B cell (primary cell): ENCODE measurements around the gene KIF13A. TPM values are rescaled to one million over a fixed set of nuclear protein-coding genes. Genes with fewer than 3 reads are reported as not detected.

Experiments used
- ATAC-seq: fragments of 200-7000 bp; cut with Tn5 transposase; one replicate; pipeline ENCODE4 v1.10.0; 2021; ENCODE audit warnings: low read depth, mild to moderate bottlenecking, moderate number of reproducible peaks, moderate library complexity
- CTCF ChIA-PET: fragments of 350-600 bp; sonication (Branson Sonifier 250); formaldehyde crosslinking; loops from one replicate; lab custom pipeline; 2021; ENCODE audit warnings: antibody characterized with exemption, inconsistent platforms; lab: Charles Lee
- POLR2A ChIA-PET: fragments of 350-600 bp; sonication (Branson Sonifier 250); formaldehyde crosslinking; loops from one replicate; lab custom pipeline; 2021; ENCODE audit warnings: antibody characterized with exemption; lab: Charles Lee
- DNase-seq: peaks from one replicate; pipeline ENCODE4 v3.0.0; 2013
- H2AFZ ChIP-seq: 2 replicates; pipeline ENCODE4 v1.6.1; 2012; ENCODE audit warnings: mild to moderate bottlenecking, low read depth, low read length; ENCODE audit not compliant: insufficient read depth, poor library complexity, severe bottlenecking
- H3K27ac ChIP-seq, 2 donors: 1 replicate in 1 of 2; 2 replicates in 1 of 2; pipeline ENCODE4 v1.5.1; 2012 to 2013; ENCODE audit warnings: low read length in 2 of 2, mild to moderate bottlenecking in 2 of 2, moderate library complexity in 1 of 2
- H3K27me3 ChIP-seq, 4 experiments: fragments of 200-600 bp in 1 of 4; sonication (generic) in 1 of 4; replicated peaks in 1 of 4; 1 replicate in 2 of 4; 2 replicates in 2 of 4; pipeline versions ENCODE4 v1.6.1 to v1.7.0; 2013 to 2016; ENCODE audit warnings: low read length in 3 of 4, mild to moderate bottlenecking in 2 of 4, mixed read lengths in 1 of 4, moderate library complexity in 1 of 4; ENCODE audit not compliant: insufficient read depth in 4 of 4, control insufficient read depth in 3 of 4; ENCODE audit errors: control extremely low read depth in 1 of 4
- H3K36me3 ChIP-seq, 2 experiments: replicated peaks in 1 of 2; 1 replicate in 1 of 2; 2 replicates in 1 of 2; pipeline versions ENCODE4 v1.6.1 to v1.7.1; 2013; ENCODE audit warnings: low read length in 1 of 2; ENCODE audit not compliant: insufficient read depth in 2 of 2, control insufficient read depth in 1 of 2; ENCODE audit errors: control extremely low read depth in 1 of 2, extremely low read depth in 1 of 2
- H3K4me1 ChIP-seq, 2 donors: fragments of 200-600 bp in 1 of 2; sonication (generic) in 1 of 2; 1 replicate in 1 of 2; 2 replicates in 1 of 2; pipeline versions ENCODE4 v1.5.1 to v1.6.1; 2013 to 2017; ENCODE audit warnings: low read length in 2 of 2; ENCODE audit not compliant: control insufficient read depth in 2 of 2, insufficient read depth in 2 of 2
- H3K4me2 ChIP-seq: replicated peaks from 2 replicates; pipeline ENCODE3; 2012; ENCODE audit warnings: mild to moderate bottlenecking, low read depth, low read length; ENCODE audit not compliant: poor library complexity, severe bottlenecking
- H3K4me3 ChIP-seq, 5 experiments: fragments of 200-600 bp in 1 of 5; sonication (generic) in 1 of 5; 1 replicate in 3 of 5; 2 replicates in 2 of 5; pipeline versions ENCODE4 v1.5.1 to v1.7.0; 2011 to 2016; ENCODE audit warnings: low read length in 4 of 5, mild to moderate bottlenecking in 4 of 5, low read depth in 2 of 5, control low read depth in 1 of 5, moderate library complexity in 1 of 5; ENCODE audit not compliant: insufficient read depth in 1 of 5; ENCODE audit errors: control extremely low read depth in 1 of 5, extremely low read depth in 1 of 5
- H3K79me2 ChIP-seq: fragments of 200-600 bp; sonication (generic); one replicate; pipeline ENCODE4 v1.6.0; 2016; ENCODE audit warnings: low read length; ENCODE audit not compliant: control insufficient read depth, insufficient read depth
- H3K9ac ChIP-seq: fragments of 200-600 bp; sonication (generic); 2 replicates; pipeline ENCODE4 v1.6.1; 2017; ENCODE audit warnings: mild to moderate bottlenecking, low read length, moderate library complexity
- H3K9me3 ChIP-seq, 3 donors: one replicate each; pipeline versions ENCODE4 v1.6.1 to v1.7.1; 2013; ENCODE audit warnings: low read length in 2 of 3; ENCODE audit not compliant: control insufficient read depth in 2 of 3, insufficient read depth in 1 of 3; ENCODE audit errors: control extremely low read depth in 1 of 3
- H4K20me1 ChIP-seq: 2 replicates; pipeline ENCODE4 v1.6.0; 2012; ENCODE audit warnings: mild to moderate bottlenecking, low read length; ENCODE audit not compliant: insufficient read depth, control insufficient read depth, poor library complexity, severe bottlenecking
- H3K27ac Mint-ChIP-seq: one replicate; pipeline ENCODE4 v1.8.0; 2021; ENCODE audit warnings: mixed read lengths
- H3K27me3 Mint-ChIP-seq: one replicate; pipeline ENCODE4 v1.8.0; 2021; ENCODE audit warnings: mixed read lengths
- H3K4me1 Mint-ChIP-seq: one replicate; pipeline ENCODE4 v1.8.0; 2021; ENCODE audit warnings: mixed read lengths
- H3K4me3 Mint-ChIP-seq: one replicate; pipeline ENCODE4 v1.8.0; 2021; ENCODE audit warnings: mixed read lengths
- H3K9me3 Mint-ChIP-seq: one replicate; pipeline ENCODE4 v1.8.0; 2022; ENCODE audit warnings: mixed read lengths; ENCODE audit not compliant: insufficient read depth
- EZH2 ChIP-seq: IDR thresholded peaks from 2 replicates; pipeline ENCODE4 v1.6.1; 2012; ENCODE audit warnings: borderline replicate concordance, low read depth, mild to moderate bottlenecking, moderate library complexity, low read length; ENCODE audit not compliant: insufficient read depth, poor library complexity, severe bottlenecking
- WGBS: methylation state at CpG from one replicate; pipeline ENCODE4 v1.1.5; 2013; ENCODE audit warnings: missing lambda C conversion rate; ENCODE audit not compliant: insufficient coverage; 5-methylcytosine and 5-hydroxymethylcytosine counted together
- intact Hi-C: fragments of 100-400 bp; cut with micrococcal nuclease; formaldehyde crosslinking; loops from one replicate; pipeline ENCODE4 v1.10.0; 2022
- polyA plus RNA-seq: library from polyadenylated mRNA; depleted of rRNA; stranded (reverse); fragments of >200 nt; gene quantifications from 2 replicates; pipeline ENCODE4 v1.2.3, GENCODE V29; 2012
- total RNA-seq, 2 donors: library from RNA; stranded (reverse); fragments of 120-200 nt in 1 of 2; gene quantifications; 1 replicate in 1 of 2; 2 replicates in 1 of 2; pipeline versions ENCODE4 v1.2.3 to v1.2.4, GENCODE V29; 2013 to 2022
- TF ChIP-seq, protein P1 (sequence below): fragments of 200-600 bp; IDR thresholded peaks from one replicate; pipeline ENCODE4 v1.8.0; 2022; ENCODE audit warnings: antibody characterized with exemption, mild to moderate bottlenecking

Gene KIF13A
- total and polyA plus RNA-seq, 2 donors (not counting 1 experiment from before 2014, with no cell fraction given), result 2.1 to 23.4 TPM

DNA sequence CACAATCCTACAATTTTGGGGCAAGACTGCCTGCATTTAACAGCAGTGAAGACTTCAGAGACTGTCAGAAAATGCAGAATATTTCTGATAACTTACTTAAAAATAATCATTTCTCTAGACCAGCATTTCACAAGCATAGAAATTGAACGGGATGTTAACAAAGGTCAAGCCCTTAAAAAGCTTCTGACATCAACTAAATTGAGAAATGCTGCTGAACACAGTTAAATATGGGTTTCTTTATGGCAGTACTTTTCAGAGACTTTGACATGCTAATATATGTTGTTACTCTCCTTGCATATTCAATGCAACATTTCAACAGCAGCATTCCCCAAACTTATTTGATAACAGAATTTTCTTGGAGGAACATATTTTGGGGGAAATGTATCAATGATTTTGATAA, 84.5 kb downstream of the KIF13A start:
- no peak for TF ChIP-seq EZH2
- TF ChIP-seq, protein P1, sequence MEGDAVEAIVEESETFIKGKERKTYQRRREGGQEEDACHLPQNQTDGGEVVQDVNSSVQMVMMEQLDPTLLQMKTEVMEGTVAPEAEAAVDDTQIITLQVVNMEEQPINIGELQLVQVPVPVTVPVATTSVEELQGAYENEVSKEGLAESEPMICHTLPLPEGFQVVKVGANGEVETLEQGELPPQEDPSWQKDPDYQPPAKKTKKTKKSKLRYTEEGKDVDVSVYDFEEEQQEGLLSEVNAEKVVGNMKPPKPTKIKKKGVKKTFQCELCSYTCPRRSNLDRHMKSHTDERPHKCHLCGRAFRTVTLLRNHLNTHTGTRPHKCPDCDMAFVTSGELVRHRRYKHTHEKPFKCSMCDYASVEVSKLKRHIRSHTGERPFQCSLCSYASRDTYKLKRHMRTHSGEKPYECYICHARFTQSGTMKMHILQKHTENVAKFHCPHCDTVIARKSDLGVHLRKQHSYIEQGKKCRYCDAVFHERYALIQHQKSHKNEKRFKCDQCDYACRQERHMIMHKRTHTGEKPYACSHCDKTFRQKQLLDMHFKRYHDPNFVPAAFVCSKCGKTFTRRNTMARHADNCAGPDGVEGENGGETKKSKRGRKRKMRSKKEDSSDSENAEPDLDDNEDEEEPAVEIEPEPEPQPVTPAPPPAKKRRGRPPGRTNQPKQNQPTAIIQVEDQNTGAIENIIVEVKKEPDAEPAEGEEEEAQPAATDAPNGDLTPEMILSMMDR, result no peak
- H3K27ac ChIP-seq, result no peak overlapping the region
- DNase-seq (no peak), ATAC-seq (no peak)
- H3K9me3 Mint-ChIP-seq, result no peaks in the 10 kb centered on the region
- no peaks in the 10 kb centered on the region for H3K9me3 ChIP-seq
- no peak overlapping the region for H3K9ac ChIP-seq
- H3K27me3 ChIP-seq, result no peaks in the 10 kb centered on the region
- no peaks in the 10 kb centered on the region for H3K27me3 Mint-ChIP-seq
- no peak overlapping the region for H3K4me3 ChIP-seq
- H3K4me2 ChIP-seq, result no peak overlapping the region
- peaks cover 8% of the 10 kb centered on the region in 2 donors for H3K4me1 ChIP-seq
- POLR2A ChIA-PET, result no interaction called here
- no peak overlapping the region for H3K4me3 Mint-ChIP-seq
- no peak overlapping the region for H3K27ac Mint-ChIP-seq
- no CpG with 5 or more reads among the region's 1 CpG for WGBS
- no peaks in the 10 kb centered on the region for H4K20me1 ChIP-seq
- H3K4me1 Mint-ChIP-seq, result peaks cover 13% of the 10 kb centered on the region
- H2AFZ ChIP-seq, result no peak overlapping the region
- H3K36me3 ChIP-seq, result no peaks in the 10 kb centered on the region
- CTCF ChIA-PET, result no interaction called here
- H3K79me2 ChIP-seq, result no peaks in the 10 kb centered on the region
- intact Hi-C loops, result no loop called here

DNA sequence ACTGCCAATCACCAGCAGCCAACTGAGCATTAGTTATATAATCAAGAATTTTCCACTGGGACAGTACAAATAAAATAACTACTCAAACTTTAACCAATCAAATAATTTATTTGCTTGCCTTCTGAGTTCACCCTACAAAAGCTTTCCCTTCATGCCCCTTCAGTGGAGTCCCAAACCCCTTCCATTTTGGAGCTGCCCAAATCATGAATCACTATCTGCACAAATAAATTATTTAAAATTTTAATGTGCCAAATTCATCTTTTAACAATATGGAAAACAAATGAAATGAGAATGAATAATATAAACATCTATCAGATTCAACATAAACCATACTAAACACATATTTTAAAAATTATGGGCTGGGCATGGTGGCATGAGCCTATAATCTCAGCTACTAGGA, 85.9 kb downstream of the KIF13A start:
- Mint-ChIP-seq H3K27me3 (no peaks in the 10 kb centered on the region), H3K4me3 (no peak overlapping the region), H3K27ac (no peak overlapping the region), H3K9me3 (peaks cover 2% of the 10 kb centered on the region), H3K4me1 (peaks cover under 1% of the 10 kb centered on the region)
- Histone ChIP-seq H3K4me1 (no peaks in the 10 kb centered on the region), H3K4me2 (no peak overlapping the region), H4K20me1 (no peaks in the 10 kb centered on the region), H3K9me3 (no peaks in the 10 kb centered on the region), H3K9ac (no peak overlapping the region), H3K27me3 (no peaks in the 10 kb centered on the region), H3K36me3 (no peaks in the 10 kb centered on the region), H3K79me2 (no peaks in the 10 kb centered on the region), H3K4me3 (no peak overlapping the region), H3K27ac (no peak overlapping the region), H2AFZ (no peak overlapping the region)
- ChIA-PET POLR2A (no interaction called here), CTCF (no interaction called here)
- no peak for ATAC-seq
- no peak for DNase-seq
- intact Hi-C loops, result no loop called here
- TF ChIP-seq, protein P1, result no peak
- TF ChIP-seq EZH2, result no peak
